DMS79 (cell line): ENCODE results near the gene EPB41L4B.
"Not testable (repeated sequence)": the region's sequence is repeated elsewhere in the genome, so short reads cannot be mapped to it uniquely, and the experiment has no call there.

Source experiments
- DNase-seq: peaks from one replicate; lab custom pipeline; 2025; lab: John Stamatoyannopoulos, UW

EPB41L4B gene

GRCh38 chr9:109297899-109298298 lies 23.0 kb downstream of the EPB41L4B start:
- no peak for DNase-seq

GRCh38 chr9:109295221-109296130 lies 25.4 kb downstream of the EPB41L4B start:
- no peak for DNase-seq

GRCh38 chr9:109290385-109290784 lies 30.5 kb downstream of the EPB41L4B start:
- no peak for DNase-seq

- peak; percentile 72 for DNase-seq
These were observed 30.9 kb downstream of the EPB41L4B start for GRCh38 chr9:109289931-109290330.

GRCh38 chr9:109289186-109289585 lies 31.7 kb downstream of the EPB41L4B start:
- DNase-seq, result no peak

- DNase-seq, result no peak
These were observed 33.9 kb downstream of the EPB41L4B start for GRCh38 chr9:109286981-109287380.

- no peak for DNase-seq
These were observed 34.3 kb downstream of the EPB41L4B start for GRCh38 chr9:109286571-109286977.

GRCh38 chr9:109283672-109284071 lies 37.2 kb downstream of the EPB41L4B start:
- not testable (repeated sequence) for DNase-seq

GRCh38 chr9:109283012-109283411 lies 37.8 kb downstream of the EPB41L4B start:
- DNase-seq, result no peak

GRCh38 chr9:109282302-109282701 lies 38.6 kb downstream of the EPB41L4B start:
- no peak for DNase-seq

- DNase-seq, result no peak
These were observed 39.3 kb downstream of the EPB41L4B start for GRCh38 chr9:109281518-109281917.

GRCh38 chr9:109278848-109279247 lies 42.0 kb downstream of the EPB41L4B start:
- DNase-seq, result no peak

- DNase-seq, result no peak
These were observed 42.6 kb downstream of the EPB41L4B start for GRCh38 chr9:109278216-109278615.

GRCh38 chr9:109277451-109277850 lies 43.4 kb downstream of the EPB41L4B start:
- DNase-seq, result no peak

- no peak for DNase-seq
These were observed 44.1 kb downstream of the EPB41L4B start for GRCh38 chr9:109276469-109277440.

- DNase-seq, result peak; percentile 54
These were observed 45.8 kb downstream of the EPB41L4B start for GRCh38 chr9:109274884-109275730.

- DNase-seq, result no peak
These were observed 47.0 kb downstream of the EPB41L4B start for GRCh38 chr9:109273869-109274268.

GRCh38 chr9:109272745-109273144 lies 48.1 kb downstream of the EPB41L4B start:
- DNase-seq, result no peak

GRCh38 chr9:109272045-109272444 lies 48.8 kb downstream of the EPB41L4B start:
- no peak for DNase-seq

- DNase-seq, result peak; percentile 36
These were observed 49.6 kb downstream of the EPB41L4B start for GRCh38 chr9:109270971-109271925.
